Measurements from ENCODE around the gene SPACA4.

Gene SPACA4

GRCh38 chr19:48598996-48599700 is 7.4 kb upstream of the SPACA4 start:
- DNase-seq: no peak

GRCh38 chr19:48600679-48601417 is 5.7 kb upstream of the SPACA4 start:
- DNase-seq: no peak

- no peak for DNase-seq
Observed at GRCh38 chr19:48603001-48603400, 3.5 kb upstream of the SPACA4 start.

GRCh38 chr19:48603449-48603848 is 3.1 kb upstream of the SPACA4 start:
- no peak for DNase-seq

GRCh38 chr19:48603850-48604249 is 2.7 kb upstream of the SPACA4 start:
- DNase-seq: no peak

GRCh38 chr19:48607359-48607755 is 815 bp downstream of the SPACA4 start:
- no peak for DNase-seq

- peak; percentile 49 for DNase-seq
Observed at GRCh38 chr19:48608798-48609263, 2.3 kb downstream of the SPACA4 start.

GRCh38 chr19:48609571-48610108 is 3.1 kb downstream of the SPACA4 start:
- DNase-seq: no peak

- DNase-seq: no peak
Observed at GRCh38 chr19:48611872-48612271, 5.3 kb downstream of the SPACA4 start.

- DNase-seq: no peak
Observed at GRCh38 chr19:48613024-48613851, 6.7 kb downstream of the SPACA4 start.

GRCh38 chr19:48613852-48614435 is 7.4 kb downstream of the SPACA4 start:
- no peak for DNase-seq

GRCh38 chr19:48614436-48615230 is 8.1 kb downstream of the SPACA4 start, which contains the start of gene FAM83E:
Gene FAM83E, minus strand, starts transcription at chr19:48615076. Its CDS starts 1,704 bp downstream, at chr19:48613372.
- DNase-seq: no peak

GRCh38 chr19:48615231-48616040 is 8.9 kb downstream of the SPACA4 start:
- DNase-seq: no peak

- DNase-seq: no peak
Observed at GRCh38 chr19:48616041-48616436, 9.5 kb downstream of the SPACA4 start.

GRCh38 chr19:48616491-48617056 is 10.0 kb downstream of the SPACA4 start:
- no peak for DNase-seq

GRCh38 chr19:48617146-48617937 is 10.8 kb downstream of the SPACA4 start:
- DNase-seq: no peak

- no peak for DNase-seq
Observed at GRCh38 chr19:48618278-48618915, 11.9 kb downstream of the SPACA4 start.

- DNase-seq: peak; percentile 98
Observed at GRCh38 chr19:48618916-48619691, 12.6 kb downstream of the SPACA4 start, which contains the start of the genes RPL18 and SPHK2. Gene RPL18, minus strand, starts transcription at chr19:48619178. Its CDS starts 35 bp downstream, at chr19:48619143. Gene SPHK2, plus strand, starts transcription at chr19:48619506. Its CDS starts 1,009 bp downstream, at chr19:48620515.
